Measurements from ENCODE around the gene MST1. TPM values are rescaled to one million over a fixed set of nuclear protein-coding genes. Genes with fewer than 3 reads are reported as not detected.
A peak's percentile ranks its signal among the peaks of the same experiment; 100 is the strongest.

The MST1 gene
- 13.8 TPM for polyA plus RNA-seq (2013)

DNA sequence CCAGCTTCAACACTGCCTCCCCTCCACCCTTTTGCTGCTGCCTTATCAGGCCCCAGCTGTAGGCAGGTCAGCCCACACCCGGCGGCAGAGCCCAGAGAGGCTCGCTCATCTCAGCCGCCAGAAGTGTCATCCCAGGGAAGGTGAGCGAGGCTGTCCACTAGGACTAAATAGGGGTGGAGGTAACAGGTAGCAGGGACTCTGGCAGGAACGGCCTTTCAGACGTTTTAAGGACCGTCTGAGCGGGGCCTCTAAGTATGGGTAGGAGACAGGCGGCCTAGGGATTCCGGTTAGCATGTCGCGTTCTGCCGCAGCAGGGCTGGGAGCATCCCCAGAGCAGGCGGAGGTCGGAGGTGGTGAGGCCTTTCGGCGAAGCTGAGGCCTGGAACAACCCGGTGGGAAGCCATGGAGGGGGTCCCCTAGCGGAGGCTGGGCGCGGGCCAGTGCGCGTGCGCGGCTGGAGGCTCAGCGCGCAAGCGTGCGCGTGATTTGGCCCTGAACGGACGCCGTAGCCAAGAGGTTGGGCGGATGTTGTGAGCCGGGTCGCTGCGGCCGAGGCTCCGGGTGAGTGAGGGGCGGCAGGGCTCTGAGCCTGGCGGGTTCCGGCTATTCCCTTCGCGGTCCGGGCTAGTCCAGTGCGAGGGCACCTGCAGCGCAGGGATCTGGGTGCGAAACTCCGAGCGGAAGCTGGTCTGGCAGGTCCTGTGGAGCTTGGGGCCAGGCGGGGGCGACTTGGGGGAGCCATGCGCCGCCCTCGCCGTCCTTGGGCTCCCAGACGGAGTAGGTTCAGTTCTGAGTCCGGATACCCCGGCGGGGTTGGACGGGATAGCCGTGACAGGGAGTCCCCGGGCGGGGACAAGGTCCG, at the start of gene MST1, which contains the start of gene RNF123:
Gene MST1 (minus strand): TSS at position 429 of the 862 bp plus-strand sequence. CDS start 783 bp downstream, outside the sequence.
Gene RNF123 (plus strand): TSS at position 512 of the 862 bp plus-strand sequence. CDS start 1,609 bp downstream, outside the sequence.
- Histone ChIP-seq H3K27ac (ENCODE audit: insufficient read depth in 1 of 2, low read depth in 1 of 2, low read length in 2 of 2, poor library complexity in 1 of 2, severe bottlenecking in 2 of 2) (peak within 1 kb of the TSS; percentile 70 to 83), H3K9me3 (ENCODE audit: control extremely low read depth in 1 of 5, control insufficient read depth in 4 of 5, insufficient read depth in 2 of 5, low read depth in 1 of 5, low read length in 4 of 5) (no peaks in the 10 kb centered on the region), H3K36me3 (ENCODE audit: control insufficient read depth in 4 of 4, insufficient read depth in 4 of 4, low read length in 3 of 4) (peaks cover 0 to 4% (median 1%) of the 10 kb centered on the region in 4 experiments), H3K27me3 (replicated peaks in 2 of 5; ENCODE audit: control insufficient read depth in 4 of 5, insufficient read depth in 5 of 5, low read length in 4 of 5) (peaks cover 0 to 14% (median 2%) of the 10 kb centered on the region in 5 experiments), H3K4me3 (ENCODE audit: control insufficient read depth in 1 of 7, extremely low read depth in 1 of 7, insufficient read depth in 4 of 7, low read depth in 2 of 7, low read length in 6 of 7) (peak within 1 kb of the TSS; percentile 78 to 91 (median 82)), H3K4me1 (ENCODE audit: control extremely low read depth in 1 of 4, control insufficient read depth in 4 of 4, insufficient read depth in 4 of 4, low read length in 3 of 4) (peaks cover 0 to 30% (median 25%) of the 10 kb centered on the region in 4 experiments)
- peak; percentile 91 to 94 (median 93) for DNase-seq
- ChIA-PET POLR2A (interaction anchor here (0.6 kb wide), 1 partner anchor 23 kb away, joined by 3 read pairs; no protein-coding TSS in a partner anchor), CTCF (interaction anchor here (0.6 to 0.7 kb wide), 2 partner anchors 11 to 18 kb away, joined by 3 read pairs; no protein-coding TSS in a partner anchor)
- WGBS (ENCODE audit: insufficient coverage): under 1% methylated on average over 47 of the region's 66 CpGs

DNA sequence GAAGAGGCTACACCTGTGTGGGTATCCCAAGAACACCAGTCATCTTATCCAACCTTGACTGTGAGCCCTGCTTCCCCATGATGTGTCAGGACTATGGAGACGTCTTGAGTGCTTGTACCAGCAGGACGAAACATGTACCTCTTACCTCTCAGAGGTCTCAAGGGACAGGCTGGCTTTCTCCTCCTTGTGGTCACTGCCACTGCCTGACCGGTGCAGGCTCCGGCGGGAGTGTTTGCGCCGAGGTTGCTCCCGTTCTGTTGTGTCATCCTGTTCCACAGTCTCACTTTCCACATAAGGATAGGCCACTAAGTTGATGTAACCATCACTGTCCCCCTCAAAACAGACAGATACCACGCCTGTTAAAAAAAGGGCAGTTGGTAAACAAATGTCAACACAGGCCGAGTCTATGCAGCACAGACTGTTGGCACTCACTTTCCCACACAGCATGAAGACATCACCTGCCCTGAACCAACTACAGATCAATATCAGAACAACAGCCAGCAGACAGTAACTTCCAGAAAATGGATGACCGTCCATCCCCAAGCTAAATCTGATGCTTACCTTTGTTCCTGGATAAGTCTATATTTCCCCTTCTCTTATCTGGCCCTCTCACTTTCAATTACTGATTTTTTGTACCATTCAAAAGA, 48.9 kb upstream of the MST1 start:
- ChIA-PET CTCF (no interaction called here), POLR2A (interaction anchor here (0.7 kb wide), 1 partner anchor 26 kb away, joined by 3 read pairs; no protein-coding TSS in a partner anchor)
- Histone ChIP-seq H3K27me3 (replicated peaks in 2 of 5; ENCODE audit: control insufficient read depth in 4 of 5, insufficient read depth in 5 of 5, low read length in 4 of 5) (no peaks in the 10 kb centered on the region), H3K9me3 (ENCODE audit: control extremely low read depth in 1 of 5, control insufficient read depth in 4 of 5, insufficient read depth in 2 of 5, low read depth in 1 of 5, low read length in 4 of 5) (no peaks in the 10 kb centered on the region), H3K27ac (ENCODE audit: insufficient read depth in 1 of 2, low read depth in 1 of 2, low read length in 2 of 2, poor library complexity in 1 of 2, severe bottlenecking in 2 of 2) (no peak overlapping the region), H3K4me3 (ENCODE audit: control insufficient read depth in 1 of 7, extremely low read depth in 1 of 7, insufficient read depth in 4 of 7, low read depth in 2 of 7, low read length in 6 of 7) (no peak overlapping the region), H3K36me3 (ENCODE audit: control insufficient read depth in 4 of 4, insufficient read depth in 4 of 4, low read length in 3 of 4) (peaks cover 10 to 59% (median 34%) of the 10 kb centered on the region in 4 experiments), H3K4me1 (ENCODE audit: control extremely low read depth in 1 of 4, control insufficient read depth in 4 of 4, insufficient read depth in 4 of 4, low read length in 3 of 4) (no peaks in the 10 kb centered on the region)
- no peak for DNase-seq
- WGBS (ENCODE audit: insufficient coverage): 96% methylated on average over 11 of the region's 11 CpGs

DNA sequence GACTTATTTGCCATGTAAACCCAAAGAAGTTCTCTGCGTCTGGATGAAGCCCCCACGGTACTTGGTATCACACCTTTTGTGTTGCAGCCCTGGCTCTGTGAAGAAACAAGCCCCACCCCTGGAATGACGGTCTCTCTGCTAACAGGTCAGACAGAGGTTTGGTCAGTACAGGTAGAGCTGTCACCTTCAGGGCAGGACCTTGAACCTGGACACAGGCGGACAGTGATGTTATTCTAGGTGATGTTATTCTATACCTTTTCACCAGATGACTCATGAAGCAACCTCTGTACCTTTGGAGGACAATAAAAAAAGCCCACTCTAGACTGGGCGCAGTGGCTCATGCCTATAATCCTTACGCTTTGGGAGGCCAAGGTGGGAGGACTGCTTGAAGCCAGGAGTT, 45.5 kb upstream of the MST1 start:
- 100% methylated on average over 4 of the region's 6 CpGs for WGBS (ENCODE audit: insufficient coverage)
- Histone ChIP-seq H3K27ac (ENCODE audit: insufficient read depth in 1 of 2, low read depth in 1 of 2, low read length in 2 of 2, poor library complexity in 1 of 2, severe bottlenecking in 2 of 2) (no peak overlapping the region), H3K27me3 (replicated peaks in 2 of 5; ENCODE audit: control insufficient read depth in 4 of 5, insufficient read depth in 5 of 5, low read length in 4 of 5) (no peaks in the 10 kb centered on the region), H3K4me3 (ENCODE audit: control insufficient read depth in 1 of 7, extremely low read depth in 1 of 7, insufficient read depth in 4 of 7, low read depth in 2 of 7, low read length in 6 of 7) (no peak overlapping the region), H3K4me1 (ENCODE audit: control extremely low read depth in 1 of 4, control insufficient read depth in 4 of 4, insufficient read depth in 4 of 4, low read length in 3 of 4) (no peaks in the 10 kb centered on the region), H3K36me3 (ENCODE audit: control insufficient read depth in 4 of 4, insufficient read depth in 4 of 4, low read length in 3 of 4) (peaks cover 17 to 77% (median 49%) of the 10 kb centered on the region in 4 experiments), H3K9me3 (ENCODE audit: control extremely low read depth in 1 of 5, control insufficient read depth in 4 of 5, insufficient read depth in 2 of 5, low read depth in 1 of 5, low read length in 4 of 5) (no peaks in the 10 kb centered on the region)
- ChIA-PET CTCF (interaction anchor here (1.2 to 1.4 kb wide), 2 partner anchors 13 to 107 kb away, joined by 3 read pairs; no protein-coding TSS in a partner anchor), POLR2A (no interaction called here)
- DNase-seq: no peak

DNA sequence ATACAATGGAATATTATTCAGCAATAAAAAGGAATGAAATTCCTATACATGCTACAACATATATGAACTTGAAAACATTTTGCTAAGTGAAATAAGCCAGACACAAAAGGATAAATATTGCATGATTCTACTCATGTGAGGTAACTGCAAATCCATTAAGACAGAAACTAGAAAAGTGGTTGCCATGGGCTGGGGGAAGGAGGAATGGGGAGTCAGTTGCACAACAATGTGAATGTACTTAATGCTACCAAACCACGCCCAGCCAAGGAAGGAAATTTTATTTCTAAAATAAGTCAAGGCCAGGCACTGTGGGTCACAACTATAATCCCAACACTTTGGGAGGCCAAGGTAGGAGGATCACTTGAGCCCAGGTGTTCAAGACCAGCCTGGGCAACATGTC, 44.3 kb upstream of the MST1 start:
- WGBS (ENCODE audit: insufficient coverage): 100% methylated on average over 1 of the region's 1 CpG
- ChIA-PET POLR2A (no interaction called here), CTCF (interaction anchor here (1.4 kb wide), 1 partner anchor 108 kb away, joined by 3 read pairs; no protein-coding TSS in a partner anchor)
- H3K27me3 ChIP-seq (replicated peaks in 2 of 5; ENCODE audit: control insufficient read depth in 4 of 5, insufficient read depth in 5 of 5, low read length in 4 of 5): no peaks in the 10 kb centered on the region
- no peak overlapping the region for H3K27ac ChIP-seq (ENCODE audit: insufficient read depth in 1 of 2, low read depth in 1 of 2, low read length in 2 of 2, poor library complexity in 1 of 2, severe bottlenecking in 2 of 2)
- H3K4me3 ChIP-seq (ENCODE audit: control insufficient read depth in 1 of 7, extremely low read depth in 1 of 7, insufficient read depth in 4 of 7, low read depth in 2 of 7, low read length in 6 of 7): no peak overlapping the region
- DNase-seq: no peak
- no peaks in the 10 kb centered on the region for H3K9me3 ChIP-seq (ENCODE audit: control extremely low read depth in 1 of 5, control insufficient read depth in 4 of 5, insufficient read depth in 2 of 5, low read depth in 1 of 5, low read length in 4 of 5)
- peaks cover 17 to 78% (median 48%) of the 10 kb centered on the region in 4 experiments for H3K36me3 ChIP-seq (ENCODE audit: control insufficient read depth in 4 of 4, insufficient read depth in 4 of 4, low read length in 3 of 4)
- no peaks in the 10 kb centered on the region for H3K4me1 ChIP-seq (ENCODE audit: control extremely low read depth in 1 of 4, control insufficient read depth in 4 of 4, insufficient read depth in 4 of 4, low read length in 3 of 4)

DNA sequence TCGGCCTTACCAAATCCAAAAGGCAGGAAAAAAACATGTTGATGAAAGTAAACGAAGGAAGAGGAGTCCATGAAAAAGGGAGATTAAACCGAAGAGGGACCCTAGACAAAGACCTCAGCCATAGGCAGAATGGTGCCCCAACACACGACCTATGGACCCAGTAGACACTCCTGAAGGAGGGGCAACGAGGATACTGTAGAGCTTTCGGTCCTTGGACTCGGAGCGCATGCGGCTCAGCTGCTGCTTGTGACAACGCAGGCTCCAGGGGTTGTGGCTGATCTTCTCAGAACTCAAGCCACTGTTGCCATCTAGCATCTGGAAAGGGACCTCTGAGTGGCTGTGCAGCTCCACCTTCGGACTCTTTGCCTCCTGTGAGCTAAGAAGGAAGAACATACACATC, 43.3 kb upstream of the MST1 start:
- no peaks in the 10 kb centered on the region for H3K4me1 ChIP-seq (ENCODE audit: control extremely low read depth in 1 of 4, control insufficient read depth in 4 of 4, insufficient read depth in 4 of 4, low read length in 3 of 4)
- H3K27ac ChIP-seq (ENCODE audit: insufficient read depth in 1 of 2, low read depth in 1 of 2, low read length in 2 of 2, poor library complexity in 1 of 2, severe bottlenecking in 2 of 2): no peak overlapping the region
- 94% methylated on average over 10 of the region's 11 CpGs for WGBS (ENCODE audit: insufficient coverage)
- POLR2A ChIA-PET: no interaction called here
- peaks cover 16 to 77% (median 48%) of the 10 kb centered on the region in 4 experiments for H3K36me3 ChIP-seq (ENCODE audit: control insufficient read depth in 4 of 4, insufficient read depth in 4 of 4, low read length in 3 of 4)
- no peaks in the 10 kb centered on the region for H3K27me3 ChIP-seq (replicated peaks in 2 of 5; ENCODE audit: control insufficient read depth in 4 of 5, insufficient read depth in 5 of 5, low read length in 4 of 5)
- CTCF ChIA-PET: interaction anchor here (1.0 kb wide), 1 partner anchor 10 kb away, joined by 3 read pairs; no protein-coding TSS in a partner anchor
- H3K9me3 ChIP-seq (ENCODE audit: control extremely low read depth in 1 of 5, control insufficient read depth in 4 of 5, insufficient read depth in 2 of 5, low read depth in 1 of 5, low read length in 4 of 5): no peaks in the 10 kb centered on the region
- H3K4me3 ChIP-seq (ENCODE audit: control insufficient read depth in 1 of 7, extremely low read depth in 1 of 7, insufficient read depth in 4 of 7, low read depth in 2 of 7, low read length in 6 of 7): no peak overlapping the region
- DNase-seq: no peak

DNA sequence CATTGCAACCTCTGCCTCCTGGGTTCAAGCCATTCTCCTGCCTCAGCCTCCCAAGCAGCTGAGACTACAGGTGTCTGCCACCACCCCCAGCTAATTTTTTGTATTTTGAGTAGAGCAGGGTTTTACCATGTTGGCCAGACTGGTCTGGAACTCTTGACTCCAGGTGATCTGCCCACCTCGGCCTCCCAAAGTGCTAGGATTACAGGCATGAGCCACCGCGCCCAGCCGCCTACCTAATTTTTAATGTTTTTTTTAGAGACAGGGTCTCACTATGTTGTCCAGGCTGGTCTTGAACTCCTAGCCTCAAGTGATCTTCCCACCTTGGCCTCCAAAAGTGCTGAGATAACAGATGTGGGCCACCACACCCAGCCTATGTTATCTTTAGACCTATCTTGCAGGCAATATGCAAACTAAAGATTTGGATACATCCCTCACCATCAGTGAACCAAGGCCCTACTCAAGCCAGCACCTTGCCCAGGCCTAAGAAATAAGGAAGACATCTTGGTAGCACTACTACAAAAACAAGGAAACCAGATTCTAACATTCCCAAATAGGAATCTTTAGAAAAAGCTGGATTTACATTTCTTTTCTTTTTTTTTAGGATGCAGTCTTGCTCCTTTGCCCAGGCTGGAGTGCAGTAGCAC, 40.8 kb upstream of the MST1 start:
- Histone ChIP-seq H3K27ac (ENCODE audit: insufficient read depth in 1 of 2, low read depth in 1 of 2, low read length in 2 of 2, poor library complexity in 1 of 2, severe bottlenecking in 2 of 2) (no peak overlapping the region), H3K4me1 (ENCODE audit: control extremely low read depth in 1 of 4, control insufficient read depth in 4 of 4, insufficient read depth in 4 of 4, low read length in 3 of 4) (peaks cover 0 to 2% (median under 1%) of the 10 kb centered on the region in 4 experiments), H3K9me3 (ENCODE audit: control extremely low read depth in 1 of 5, control insufficient read depth in 4 of 5, insufficient read depth in 2 of 5, low read depth in 1 of 5, low read length in 4 of 5) (no peaks in the 10 kb centered on the region), H3K4me3 (ENCODE audit: control insufficient read depth in 1 of 7, extremely low read depth in 1 of 7, insufficient read depth in 4 of 7, low read depth in 2 of 7, low read length in 6 of 7) (no peak overlapping the region), H3K27me3 (replicated peaks in 2 of 5; ENCODE audit: control insufficient read depth in 4 of 5, insufficient read depth in 5 of 5, low read length in 4 of 5) (no peaks in the 10 kb centered on the region), H3K36me3 (ENCODE audit: control insufficient read depth in 4 of 4, insufficient read depth in 4 of 4, low read length in 3 of 4) (peaks cover 12 to 80% (median 55%) of the 10 kb centered on the region in 4 experiments)
- WGBS (ENCODE audit: insufficient coverage): 100% methylated on average over 4 of the region's 4 CpGs
- no peak for DNase-seq
- ChIA-PET CTCF (interaction anchor here (1.6 kb wide), 1 partner anchor 10 kb away, joined by 7 read pairs; the partner anchor contains the start of gene AMIGO3), POLR2A (no interaction called here)
